HG03442 (cell line): ENCODE data around the gene ATP6V1C2.
"Not testable (repeated sequence)": the region's sequence is repeated elsewhere in the genome, so short reads cannot be mapped to it uniquely, and the experiment has no call there.

Experiments used
- ATAC-seq: cut with Tn5 transposase; IDR thresholded peaks from one replicate; pipeline ENCODE4 v1.9.1; 2021; ENCODE audit warnings: mild to moderate bottlenecking, moderate library complexity; ENCODE audit not compliant: unreplicated experiment

Gene ATP6V1C2

DNA sequence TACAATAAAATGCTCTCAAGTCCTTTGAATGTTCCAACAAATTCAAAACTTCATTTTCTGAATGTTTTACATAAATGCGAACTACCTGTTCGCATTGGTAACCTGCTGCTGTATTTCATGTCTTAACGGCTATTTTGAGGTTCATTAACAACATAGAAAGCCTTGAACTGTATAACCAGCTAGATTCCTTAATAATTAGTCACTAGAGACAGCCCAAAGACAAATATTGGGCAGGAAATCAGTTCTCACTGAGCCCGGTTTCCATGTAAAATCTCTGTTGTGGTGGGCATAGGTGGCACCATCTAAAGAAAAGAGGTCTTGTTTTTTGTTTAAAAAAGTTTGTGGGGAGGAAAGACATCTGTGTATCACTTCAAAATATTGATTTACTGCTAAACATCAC lies 62.0 kb downstream of the ATP6V1C2 start:
- no peak for ATAC-seq

DNA sequence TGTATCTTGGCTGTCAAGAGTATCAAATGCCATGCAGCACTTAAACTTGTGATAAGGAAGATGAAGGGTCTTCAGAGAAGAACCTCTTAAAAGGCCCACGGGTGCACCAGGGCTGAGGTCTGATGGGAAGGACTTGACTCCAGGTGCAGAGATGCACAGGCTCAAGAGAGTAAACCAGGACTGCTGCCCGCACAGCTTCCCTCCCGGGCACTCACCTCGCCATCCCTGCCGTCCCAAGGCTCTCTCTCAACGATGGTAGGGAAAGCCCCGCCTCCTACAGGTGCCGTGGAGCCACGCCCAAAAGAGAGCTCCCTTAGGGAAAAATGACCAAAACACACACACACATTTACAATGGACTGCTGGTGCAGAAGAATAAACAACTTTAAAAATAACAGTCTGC lies 63.3 kb downstream of the ATP6V1C2 start:
- ATAC-seq, result no peak

DNA sequence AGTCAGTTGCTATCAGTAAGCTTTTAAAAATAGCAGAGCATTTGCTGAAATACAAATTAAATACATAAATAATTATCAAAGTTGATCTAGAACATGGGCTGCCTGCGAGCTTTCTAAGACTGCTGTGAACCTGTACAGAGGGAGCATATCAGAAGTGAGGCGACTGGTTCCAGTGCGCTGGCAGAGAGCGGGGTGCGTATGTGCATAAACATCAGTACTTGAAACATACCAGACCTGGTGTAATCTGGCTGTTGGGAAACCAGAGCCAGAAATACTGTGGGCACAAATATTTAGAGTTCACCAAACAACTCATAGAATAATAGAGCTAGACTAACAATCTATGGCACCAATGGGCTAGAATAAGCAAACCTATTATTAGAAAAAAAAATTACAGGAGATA lies 63.8 kb downstream of the ATP6V1C2 start:
- no peak for ATAC-seq

DNA sequence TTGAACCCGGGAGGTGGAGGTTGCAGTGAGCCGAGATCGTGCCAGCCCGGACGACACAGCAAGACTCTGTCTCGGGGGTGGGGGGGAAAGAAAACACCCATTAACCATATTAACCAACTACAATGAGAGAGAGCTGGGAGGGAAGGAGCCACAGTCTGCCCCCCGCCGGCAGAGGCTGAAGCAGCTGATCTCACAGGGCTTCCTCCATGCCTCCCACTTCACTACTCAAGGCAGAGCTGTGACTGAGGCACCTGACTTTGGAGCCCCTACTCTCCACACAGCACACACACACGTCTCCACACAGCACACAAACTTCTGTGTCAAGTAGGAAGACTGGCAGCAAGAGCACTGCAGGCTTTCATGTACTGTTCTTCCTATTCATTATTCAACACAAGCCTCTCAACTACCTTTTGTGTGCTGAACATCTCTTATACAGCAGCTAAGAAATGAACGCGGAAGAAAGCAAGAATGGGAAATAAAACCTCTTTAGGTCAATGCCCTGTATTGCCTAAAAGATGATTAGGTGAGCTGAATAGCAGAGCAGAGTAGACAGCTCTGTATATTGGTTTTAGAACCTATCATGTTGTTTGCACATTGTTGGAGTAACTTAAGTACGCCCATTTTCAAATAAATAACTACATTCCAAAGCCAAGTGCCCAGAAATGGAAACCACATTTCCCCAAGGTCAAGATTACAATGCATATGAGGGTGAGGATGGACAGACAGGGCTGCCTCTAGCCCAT lies 65.0 kb downstream of the ATP6V1C2 start:
- no peak for ATAC-seq

DNA sequence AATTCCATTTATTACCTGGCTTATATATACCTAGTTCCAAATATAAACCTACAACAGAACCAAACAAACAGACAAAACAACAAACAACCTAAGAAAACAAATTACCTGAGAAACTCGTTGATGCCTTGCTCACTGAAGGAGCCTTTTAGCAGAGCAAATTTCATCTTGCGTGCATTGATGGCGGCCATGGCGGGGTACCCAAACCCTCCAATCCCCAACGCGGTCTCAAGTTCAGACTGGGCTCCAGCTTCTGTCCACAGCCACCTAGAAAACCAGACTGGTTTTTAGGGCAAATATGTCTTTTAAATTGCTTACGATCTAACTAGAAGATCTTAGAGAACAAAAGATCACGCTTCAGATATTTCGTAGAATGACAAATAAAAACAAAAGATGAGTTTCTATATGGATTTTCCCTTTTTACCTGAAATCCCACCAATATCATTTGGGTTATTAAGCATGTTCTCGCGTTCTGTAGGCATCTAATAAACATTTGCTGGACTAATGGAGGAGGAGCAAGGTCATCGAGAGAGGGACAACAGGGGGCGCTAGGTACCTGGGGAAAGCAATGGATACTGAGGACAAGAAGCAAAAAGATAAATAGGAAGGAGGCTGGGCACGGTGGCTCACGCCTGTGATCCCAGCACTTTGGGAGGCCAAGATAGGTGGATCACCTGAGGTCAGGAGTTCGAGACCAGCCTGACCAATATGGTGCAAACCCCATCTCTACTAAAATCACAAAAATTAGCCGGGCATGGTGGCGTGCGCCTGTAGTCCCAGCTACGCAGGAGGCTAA lies 65.9 kb downstream of the ATP6V1C2 start:
- no peak for ATAC-seq

DNA sequence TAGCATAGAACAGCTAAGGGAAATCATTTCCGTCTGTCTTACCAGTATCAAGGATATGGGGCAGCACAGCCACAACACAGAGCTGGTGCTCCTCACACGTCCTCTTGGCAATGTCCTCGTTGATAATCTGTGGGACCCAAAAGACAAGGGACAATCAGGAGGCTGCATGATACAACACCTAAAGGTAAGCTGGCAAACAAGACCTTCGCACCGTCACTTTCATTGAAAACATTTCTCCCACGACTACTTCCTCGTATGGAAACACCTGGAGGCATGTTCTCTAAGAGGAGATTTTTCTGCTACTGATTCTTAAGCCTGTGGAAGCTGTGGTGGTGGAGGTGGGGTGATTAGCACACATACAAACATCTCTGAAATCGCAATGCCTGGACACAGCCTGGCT lies 67.4 kb downstream of the ATP6V1C2 start:
- ATAC-seq, result no peak

DNA sequence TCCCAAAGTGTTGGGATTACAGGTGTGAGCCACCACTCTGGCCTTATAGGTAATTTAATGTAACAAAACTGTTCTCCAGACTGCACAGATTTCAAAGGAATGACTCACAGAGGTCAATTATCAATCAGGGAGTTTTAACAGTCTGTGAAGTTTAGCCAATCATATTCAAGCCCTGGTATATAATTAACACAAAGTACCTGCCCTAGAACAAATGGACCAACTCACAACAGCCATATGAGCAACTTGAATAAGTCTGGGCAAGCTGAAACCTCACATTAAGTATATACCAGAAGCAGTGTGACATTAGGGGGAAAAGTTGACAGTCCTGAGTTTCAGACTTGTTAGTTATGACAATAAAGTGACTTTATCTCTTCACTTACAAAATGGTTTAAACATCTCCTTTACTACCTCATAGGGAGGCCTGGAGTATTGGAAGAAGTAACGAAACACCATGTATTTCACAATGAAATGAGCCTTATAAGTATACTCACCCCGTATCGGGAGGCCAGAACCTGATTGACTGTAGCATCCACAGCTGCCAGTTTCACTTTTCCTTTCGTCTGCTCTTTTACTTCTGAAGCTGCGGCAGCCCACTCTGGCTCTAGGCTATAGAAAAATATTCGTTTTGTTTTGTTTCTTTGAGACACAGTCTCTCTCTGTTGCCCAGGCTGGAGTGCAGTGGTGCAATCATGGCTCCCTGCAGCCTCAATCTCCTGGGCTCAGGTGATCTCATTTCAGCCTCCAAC lies 69.0 kb downstream of the ATP6V1C2 start:
- ATAC-seq, result peak; percentile 86

DNA sequence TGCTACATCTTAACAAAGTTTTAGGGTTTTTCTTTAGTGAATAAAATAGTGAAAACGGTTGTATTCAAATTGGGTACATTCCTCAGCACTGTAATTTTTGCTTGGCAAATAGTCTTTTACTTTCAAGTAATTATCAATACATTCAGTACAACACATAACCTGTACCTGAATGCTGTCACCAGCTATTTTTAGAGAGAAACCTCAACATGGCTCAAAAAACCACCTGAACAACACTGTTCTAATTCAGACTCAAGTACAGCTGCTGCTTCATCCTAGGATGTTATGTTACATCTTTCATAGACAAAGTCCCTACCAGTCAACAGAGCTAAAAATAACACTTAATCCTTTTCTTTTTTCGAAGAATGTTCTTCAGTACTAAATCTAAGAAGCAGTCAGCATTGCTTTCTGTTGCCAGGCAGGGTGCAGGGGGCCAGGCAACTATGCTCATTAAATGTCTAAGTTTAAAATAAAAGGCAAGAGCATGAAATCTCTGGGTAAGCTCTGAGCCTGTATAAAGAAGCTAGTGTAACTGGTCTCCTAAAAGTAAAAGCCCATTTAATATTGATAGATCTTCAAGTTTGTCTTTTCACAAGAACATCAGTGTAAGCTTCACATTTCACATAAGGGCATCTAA lies 70.7 kb downstream of the ATP6V1C2 start:
- ATAC-seq, result peak; percentile 36

DNA sequence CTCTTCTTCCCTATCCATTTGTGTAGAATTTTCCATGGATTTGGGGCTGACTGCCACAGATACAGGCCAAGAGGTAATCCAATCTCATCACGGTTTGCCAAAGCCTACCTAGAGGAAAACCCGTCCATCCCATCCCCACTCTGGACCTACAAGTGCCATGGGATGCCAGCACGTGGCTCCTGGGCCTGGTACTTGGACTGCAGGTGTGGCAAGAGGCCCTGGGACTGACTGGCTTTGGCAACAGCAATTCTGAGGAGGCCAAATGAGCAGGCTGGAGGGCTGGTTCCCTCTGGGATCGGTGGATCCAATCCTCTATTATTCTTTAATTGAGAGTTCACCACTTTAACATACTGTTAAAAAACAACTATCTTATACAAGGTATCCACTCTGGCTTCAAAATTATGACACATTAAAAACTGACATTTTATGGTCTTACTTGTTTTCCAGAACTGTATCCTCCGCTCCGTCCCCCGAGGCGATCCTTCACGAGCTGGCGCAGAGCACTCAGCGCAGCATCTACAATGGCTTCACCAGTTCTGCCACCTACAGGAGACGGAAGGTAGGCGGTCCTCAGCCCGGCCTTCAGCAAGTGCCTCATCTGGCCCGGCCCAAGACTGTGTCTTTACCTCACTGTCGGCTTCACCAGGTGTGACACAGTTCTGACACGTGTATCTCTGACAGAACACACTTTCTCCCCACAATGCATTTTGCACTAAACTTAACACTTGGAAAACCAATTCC lies 71.4 kb downstream of the ATP6V1C2 start:
- no peak for ATAC-seq

DNA sequence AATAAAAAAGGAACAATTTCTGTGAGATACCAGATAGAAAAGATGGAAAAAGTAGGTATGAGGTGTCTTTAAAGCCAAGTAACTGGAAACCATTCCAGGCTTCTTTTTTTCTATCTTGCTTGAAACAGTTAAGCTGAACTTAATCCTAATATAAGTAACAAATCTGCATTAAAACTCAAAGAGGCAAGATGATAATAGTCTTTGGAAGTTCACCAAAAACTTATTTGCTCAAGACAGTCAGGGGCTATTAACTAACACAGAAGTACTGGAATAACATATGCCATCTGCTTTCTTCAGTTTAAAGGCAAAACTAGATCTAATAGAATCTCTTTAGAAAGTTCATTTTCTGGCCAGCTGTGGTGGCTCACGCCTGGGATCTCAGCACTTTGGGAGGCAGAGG lies 72.4 kb downstream of the ATP6V1C2 start:
- no peak for ATAC-seq

DNA sequence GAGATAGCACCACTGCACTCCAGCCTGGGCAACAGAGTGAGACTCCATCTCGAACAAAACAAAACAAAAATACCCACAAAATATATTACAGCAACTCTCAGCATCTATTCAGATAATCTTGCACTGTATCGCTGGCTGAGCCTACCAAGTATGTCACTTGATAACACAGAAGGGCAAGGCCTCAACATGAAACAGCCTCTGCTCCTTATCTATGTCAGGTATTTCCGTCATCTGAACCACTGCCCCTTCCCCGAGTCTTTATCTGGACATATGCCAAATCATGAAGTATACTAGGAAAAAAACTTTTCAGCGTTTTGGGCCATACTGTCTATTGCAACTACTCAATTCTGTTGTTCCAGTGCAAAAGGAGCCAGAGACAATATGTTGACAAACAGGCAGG lies 73.4 kb downstream of the ATP6V1C2 start:
- ATAC-seq, result no peak

DNA sequence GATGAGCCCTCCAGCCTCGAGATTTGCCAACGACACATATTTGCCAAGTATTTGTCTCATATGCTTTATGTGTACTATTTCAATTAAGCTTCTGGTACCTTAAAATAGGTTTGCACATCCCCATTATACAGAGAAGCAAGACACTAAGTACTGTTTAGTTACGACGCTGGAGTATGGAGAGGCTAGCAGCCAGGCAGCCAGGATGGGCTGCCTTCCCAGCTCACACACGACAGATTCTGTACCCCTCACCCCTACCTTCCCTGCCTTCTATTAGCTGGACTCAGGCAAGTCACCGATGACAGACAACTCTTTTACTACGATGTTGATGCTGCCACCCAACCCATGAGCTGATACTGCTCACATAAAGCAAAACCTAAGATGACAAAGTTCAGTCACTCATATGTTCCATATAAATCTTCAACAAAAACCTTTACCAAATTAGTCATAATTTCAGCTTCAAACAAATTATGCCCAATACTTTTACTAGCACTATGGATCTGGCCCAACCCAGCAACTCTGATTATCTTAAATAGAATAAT lies 74.1 kb downstream of the ATP6V1C2 start:
- no peak for ATAC-seq

DNA sequence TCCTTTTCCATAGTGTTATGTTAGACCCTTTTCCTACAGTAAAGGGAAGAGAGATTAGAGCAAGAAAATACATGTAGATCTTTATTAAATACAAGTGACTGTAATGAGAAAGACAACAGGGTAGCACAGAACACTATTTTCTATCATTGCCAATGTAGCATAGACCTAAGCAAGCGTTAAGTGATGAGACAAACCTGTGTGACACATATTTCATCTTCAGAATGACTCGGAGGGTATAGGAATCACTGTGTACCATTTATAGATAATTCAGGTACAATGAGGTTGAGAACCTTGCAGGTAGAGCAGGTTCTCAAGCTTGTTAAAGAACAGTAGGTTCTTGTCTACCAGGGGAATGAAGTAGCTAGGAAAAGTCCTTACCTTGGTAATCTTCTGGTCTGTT lies 75.3 kb downstream of the ATP6V1C2 start:
- ATAC-seq, result no peak

DNA sequence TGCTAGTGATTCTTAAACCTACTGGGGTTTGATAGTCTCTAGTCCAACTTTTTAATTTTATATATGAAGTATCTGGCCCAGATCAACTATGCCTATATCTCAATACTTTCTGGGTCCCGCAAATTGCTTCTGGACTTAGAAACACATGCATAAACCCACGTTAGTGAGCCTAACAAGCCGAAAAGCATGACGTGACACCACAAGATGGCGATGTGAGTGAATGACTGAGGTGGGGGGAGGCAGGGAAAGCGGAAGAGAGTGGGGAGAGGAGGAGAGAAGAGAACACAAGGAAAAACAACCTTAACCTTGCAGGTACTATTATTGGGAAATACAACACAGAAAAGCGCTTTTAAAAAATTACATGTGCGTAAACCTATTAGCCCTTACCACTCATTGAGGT lies 77.4 kb downstream of the ATP6V1C2 start:
- ATAC-seq, result no peak

DNA sequence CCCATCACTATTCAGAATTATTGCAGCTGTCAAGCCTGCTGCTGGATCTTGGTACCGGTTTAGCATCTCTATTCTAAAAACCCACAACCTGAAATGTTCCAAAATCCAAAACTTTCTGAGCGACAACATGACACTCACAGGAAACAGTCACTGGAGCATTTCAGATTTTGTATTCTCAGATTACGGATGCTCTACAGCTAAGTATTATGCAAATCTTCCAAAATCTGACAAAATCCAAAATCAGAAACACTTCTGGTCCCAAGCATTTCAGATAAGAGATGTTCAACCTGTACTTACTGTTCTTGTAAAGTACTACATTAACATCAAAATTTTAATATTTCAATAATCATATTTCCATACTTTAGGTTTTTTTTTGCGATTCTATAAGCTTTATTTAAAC lies 78.7 kb downstream of the ATP6V1C2 start:
- no peak for ATAC-seq

DNA sequence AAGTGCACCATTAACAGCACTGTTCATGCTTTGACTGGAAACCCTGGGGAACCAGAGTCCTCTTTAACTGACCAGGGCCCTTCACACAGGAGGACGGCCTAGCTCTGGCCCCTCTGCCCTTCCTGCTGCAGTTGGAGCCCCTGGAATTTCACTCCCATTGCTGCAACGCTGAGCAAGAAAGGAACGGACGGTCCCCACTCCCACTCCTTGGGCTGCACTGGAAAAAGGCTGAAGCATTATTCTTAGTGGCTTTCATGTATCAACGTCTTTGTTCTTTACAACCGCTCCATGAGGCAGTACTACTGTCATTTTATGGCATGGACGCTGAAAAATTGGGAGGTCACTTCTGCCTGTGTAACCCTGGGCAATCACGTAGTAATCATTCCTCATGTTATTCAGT lies 81.2 kb downstream of the ATP6V1C2 start:
- ATAC-seq, result no peak

DNA sequence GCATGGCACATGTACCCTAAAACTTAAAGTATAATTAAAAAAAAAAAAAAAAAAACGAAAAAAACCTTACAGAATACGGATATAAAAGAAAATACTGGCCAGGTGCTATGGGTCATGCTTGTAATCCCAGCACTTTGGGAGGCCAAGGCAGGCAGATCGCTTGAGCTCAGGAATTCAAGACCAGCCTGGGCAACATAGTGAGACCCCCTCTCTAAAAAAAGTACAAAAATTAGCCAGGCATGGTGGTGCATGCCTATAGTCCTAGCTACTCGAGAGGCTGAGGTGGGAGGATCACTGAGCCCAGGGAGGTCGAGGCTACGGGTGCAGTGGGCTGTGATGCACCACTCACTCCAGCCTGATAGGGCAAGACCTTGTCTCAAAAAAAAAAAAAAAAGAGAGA lies 84.6 kb downstream of the ATP6V1C2 start:
- ATAC-seq, result not testable (repeated sequence)

DNA sequence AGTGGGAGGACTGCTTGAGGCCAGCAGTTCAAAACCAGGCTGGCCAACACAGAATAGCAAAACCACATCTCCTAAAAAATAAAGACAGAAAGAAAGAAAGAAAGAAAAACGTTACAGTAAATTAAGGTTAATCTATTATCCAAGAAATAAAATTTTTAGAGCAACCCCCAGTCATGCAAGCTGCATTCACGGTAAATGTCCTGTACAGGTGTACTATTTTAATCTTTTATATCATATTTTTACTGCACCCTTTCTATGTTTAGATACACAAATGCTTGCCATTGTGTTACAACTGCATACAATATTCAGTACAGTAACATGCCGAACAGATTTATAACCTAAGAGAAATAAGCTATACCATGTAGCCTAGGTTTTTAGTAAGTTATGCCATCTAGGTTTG lies 85.1 kb downstream of the ATP6V1C2 start:
- no peak for ATAC-seq

DNA sequence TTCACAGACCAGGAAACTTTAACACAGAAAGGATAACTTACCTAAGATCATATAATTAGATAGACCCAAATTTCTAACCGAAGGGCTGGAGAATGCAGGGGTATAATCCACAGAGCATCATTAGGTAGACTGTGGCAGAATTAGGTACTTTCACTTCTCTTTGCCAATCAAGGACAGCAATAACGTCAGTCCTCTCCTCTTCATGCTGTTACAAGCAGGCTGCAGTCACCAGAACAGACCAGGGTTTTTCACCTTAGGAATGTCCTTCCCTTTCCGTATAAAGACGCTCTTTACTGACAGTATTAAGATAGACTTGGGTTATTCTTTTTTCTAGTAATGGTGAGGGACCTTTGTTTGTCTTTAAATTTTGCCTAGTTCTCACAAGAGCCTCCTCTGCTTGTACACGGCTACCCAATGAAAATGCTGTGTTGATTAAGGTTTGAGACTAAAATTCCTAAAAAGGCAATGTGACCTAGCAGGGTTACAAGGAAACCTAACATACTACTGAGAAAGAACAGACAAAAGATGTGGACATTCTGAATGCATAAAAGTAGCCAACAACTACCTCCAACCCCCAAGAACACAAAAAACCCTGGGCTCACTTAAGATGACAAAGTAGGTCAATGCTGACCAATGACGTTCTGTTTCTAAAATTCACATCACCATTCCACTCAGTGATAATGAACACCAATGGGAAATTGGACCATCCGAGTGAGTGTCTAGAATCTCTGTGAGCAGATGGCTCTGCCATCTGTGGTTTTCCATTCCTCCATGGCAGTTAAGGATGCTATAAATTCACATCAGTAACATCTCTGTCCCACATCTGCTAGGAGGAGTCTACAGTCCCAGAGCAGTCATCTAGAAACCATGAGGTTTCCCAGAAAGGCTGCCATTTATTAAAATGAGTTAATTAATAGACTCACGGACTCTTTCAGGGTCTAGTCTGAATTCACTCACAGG lies 89.1 kb downstream of the ATP6V1C2 start:
- ATAC-seq, result peak; percentile 37
